ENCODE data around the gene AKAP13. TPM values are rescaled to one million over a fixed set of nuclear protein-coding genes. Genes with fewer than 3 reads are reported as not detected.
A peak's percentile ranks its signal among the peaks of the same experiment; 100 is the strongest.

AKAP13 gene
- total RNA-seq, 1 donor from 2014 or later = 443 TPM

- Histone ChIP-seq H3K36me3 (no peaks in the 10 kb centered on the region), H3K27ac (no peak overlapping the region), H3K4me1 (peaks cover 46% of the 10 kb centered on the region), H3K4me3 (no peak overlapping the region), H3K27me3 (ENCODE audit: low read depth) (no peaks in the 10 kb centered on the region), H3K9me3 (no peaks in the 10 kb centered on the region)
- no peak for DNase-seq
- no peak for ATAC-seq
- intact Hi-C loops (cut with DNase I) = no loop called here
- TF ChIP-seq CTCF (IDR thresholded peaks at IDR 0.05) = no peak
These were observed 18.4 kb downstream of the AKAP13 start for GRCh38 chr15:85398822-85399221.

GRCh38 chr15:85399627-85400026 is 19.2 kb downstream of the AKAP13 start:
- no peak for DNase-seq
- H3K27ac ChIP-seq = no peak overlapping the region
- no peak for TF ChIP-seq CTCF (IDR thresholded peaks at IDR 0.05)
- no peak overlapping the region for H3K4me3 ChIP-seq
- H3K36me3 ChIP-seq = no peaks in the 10 kb centered on the region
- H3K9me3 ChIP-seq = no peaks in the 10 kb centered on the region
- no peak for ATAC-seq
- H3K4me1 ChIP-seq = peaks cover 47% of the 10 kb centered on the region
- intact Hi-C loops (cut with DNase I) = no loop called here
- H3K27me3 ChIP-seq (ENCODE audit: low read depth) = no peaks in the 10 kb centered on the region

- H3K4me1 ChIP-seq = peaks cover 53% of the 10 kb centered on the region
- intact Hi-C loops (cut with DNase I) = no loop called here
These were observed 20.2 kb downstream of the AKAP13 start for GRCh38 chr15:85400606-85401005.

GRCh38 chr15:85401108-85401774 is 20.8 kb downstream of the AKAP13 start:
- no peaks in the 10 kb centered on the region for H3K27me3 ChIP-seq (ENCODE audit: low read depth)
- no peaks in the 10 kb centered on the region for H3K9me3 ChIP-seq
- H3K27ac ChIP-seq = no peak overlapping the region
- peaks cover 58% of the 10 kb centered on the region for H3K4me1 ChIP-seq
- intact Hi-C loops (cut with DNase I) = no loop called here
- ATAC-seq (no peak), DNase-seq (no peak)
- TF ChIP-seq CTCF (IDR thresholded peaks at IDR 0.05) = no peak
- no peak overlapping the region for H3K4me3 ChIP-seq
- H3K36me3 ChIP-seq = no peaks in the 10 kb centered on the region

More at GRCh38 chr15:85400606-85401005, 20.2 kb downstream of the AKAP13 start:
- H3K4me3 ChIP-seq = no peak overlapping the region
- H3K27ac ChIP-seq = no peak overlapping the region
- no peaks in the 10 kb centered on the region for H3K9me3 ChIP-seq
- no peaks in the 10 kb centered on the region for H3K36me3 ChIP-seq
- no peak for TF ChIP-seq CTCF (IDR thresholded peaks at IDR 0.05)
- DNase-seq (no peak), ATAC-seq (no peak)
- no peaks in the 10 kb centered on the region for H3K27me3 ChIP-seq (ENCODE audit: low read depth)

- H3K27ac ChIP-seq = no peak overlapping the region
- H3K4me1 ChIP-seq = peaks cover 62% of the 10 kb centered on the region
- no peak overlapping the region for H3K4me3 ChIP-seq
- no peaks in the 10 kb centered on the region for H3K36me3 ChIP-seq
- intact Hi-C loops (cut with DNase I) = no loop called here
- ATAC-seq (peak in 1 of 2 donors; percentile 30), DNase-seq (no peak)
- no peak for TF ChIP-seq CTCF (IDR thresholded peaks at IDR 0.05)
- H3K27me3 ChIP-seq (ENCODE audit: low read depth) = no peaks in the 10 kb centered on the region
- no peaks in the 10 kb centered on the region for H3K9me3 ChIP-seq
These were observed 21.9 kb downstream of the AKAP13 start for GRCh38 chr15:85402195-85402881.
